ENCODE data around the gene LRBA.
"Not testable (repeated sequence)": the region's sequence is repeated elsewhere in the genome, so short reads cannot be mapped to it uniquely, and the experiment has no call there.

Gene LRBA

GRCh38 chr4:150934022-150934421 is 81.1 kb downstream of the LRBA start:
- H3K4me3 ChIP-seq (ENCODE audit: low read depth, low read length) = no peak overlapping the region
- no peak for TF ChIP-seq CTCF (IDR thresholded peaks at IDR 0.05; ENCODE audit: control insufficient read depth, extremely low read depth, insufficient read depth)
- DNase-seq (ENCODE audit: low read depth) = no peak

GRCh38 chr4:150931796-150932195 is 83.3 kb downstream of the LRBA start:
- no peak for TF ChIP-seq CTCF (IDR thresholded peaks at IDR 0.05; ENCODE audit: control insufficient read depth, extremely low read depth, insufficient read depth)

GRCh38 chr4:150931005-150931404 is 84.1 kb downstream of the LRBA start:
- no peak overlapping the region for H3K4me3 ChIP-seq (ENCODE audit: low read depth, low read length)
- DNase-seq (ENCODE audit: low read depth) = no peak
- no peak for TF ChIP-seq CTCF (IDR thresholded peaks at IDR 0.05; ENCODE audit: control insufficient read depth, extremely low read depth, insufficient read depth)

More at GRCh38 chr4:150931796-150932195, 83.3 kb downstream of the LRBA start:
- no peak overlapping the region for H3K4me3 ChIP-seq (ENCODE audit: low read depth, low read length)
- DNase-seq (ENCODE audit: low read depth) = no peak

GRCh38 chr4:150923945-150924344 is 91.1 kb downstream of the LRBA start:
- no peak for TF ChIP-seq CTCF (IDR thresholded peaks at IDR 0.05; ENCODE audit: control insufficient read depth, extremely low read depth, insufficient read depth)
- no peak for DNase-seq (ENCODE audit: low read depth)
- no peak overlapping the region for H3K4me3 ChIP-seq (ENCODE audit: low read depth, low read length)

- not testable (repeated sequence) for H3K4me3 ChIP-seq (ENCODE audit: low read depth, low read length); DNase-seq (ENCODE audit: low read depth)
Measured at GRCh38 chr4:150921486-150921885, 93.6 kb downstream of the LRBA start.

GRCh38 chr4:150918562-150918961 is 96.5 kb downstream of the LRBA start:
- H3K4me3 ChIP-seq (ENCODE audit: low read depth, low read length); DNase-seq (ENCODE audit: low read depth): not testable (repeated sequence)

GRCh38 chr4:150911326-150911725 is 103.8 kb downstream of the LRBA start:
- H3K4me3 ChIP-seq (ENCODE audit: low read depth, low read length) = no peak overlapping the region
- TF ChIP-seq CTCF (IDR thresholded peaks at IDR 0.05; ENCODE audit: control insufficient read depth, extremely low read depth, insufficient read depth) = no peak
- no peak for DNase-seq (ENCODE audit: low read depth)

GRCh38 chr4:150909116-150909515 is 106.0 kb downstream of the LRBA start:
- no peak for DNase-seq (ENCODE audit: low read depth)
- no peak overlapping the region for H3K4me3 ChIP-seq (ENCODE audit: low read depth, low read length)
- TF ChIP-seq CTCF (IDR thresholded peaks at IDR 0.05; ENCODE audit: control insufficient read depth, extremely low read depth, insufficient read depth) = no peak
